ENCODE data around the gene FREM1.

DNA sequence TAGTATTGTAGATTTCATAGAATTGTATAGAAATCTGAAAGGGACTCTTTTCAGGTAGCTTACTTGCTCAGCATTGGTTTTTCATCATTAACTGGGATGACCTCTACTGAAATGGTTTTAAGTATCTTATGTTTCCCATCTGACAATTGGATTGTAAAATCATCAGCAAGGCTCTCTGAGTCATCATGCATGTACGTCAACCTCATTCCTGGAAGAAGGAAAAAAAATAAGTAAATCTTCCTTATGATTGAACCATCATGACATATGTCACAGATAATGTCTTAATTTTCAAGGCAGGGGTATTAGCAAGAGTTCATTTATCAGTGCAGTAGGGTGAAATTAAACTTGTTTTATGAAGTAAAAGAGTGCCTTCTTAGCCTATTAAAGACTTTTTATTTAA is 112.8 kb downstream of the FREM1 start:
- TF ChIP-seq CTCF (conservative IDR thresholded peaks at IDR 0.05; ENCODE audit: low read depth, low read length) (no peak), EZH2phosphoT487 (IDR thresholded peaks at IDR 0.05; ENCODE audit: borderline replicate concordance, low read length) (no peak)

Data from PC-3 (cell line).